Ishikawa (cell line): Measurements from ENCODE around the gene MAGI1.

Experiments used
- FOXM1 ChIP-seq: IDR thresholded peaks from 2 replicates; pipeline ENCODE4 v1.6.1; 2012; ENCODE audit warnings: low read depth, borderline replicate concordance
- TCF12 ChIP-seq: IDR thresholded peaks from 2 replicates; pipeline ENCODE4 v1.6.1; 2012; ENCODE audit warnings: low read depth
- YY1 ChIP-seq: IDR thresholded peaks from 2 replicates; pipeline ENCODE4 v1.6.1; 2012; ENCODE audit warnings: low read depth
- TF ChIP-seq, protein P1 (sequence below): IDR thresholded peaks from 2 replicates; pipeline ENCODE4 v1.6.1; 2012
- TF ChIP-seq, protein P2 (sequence below): IDR thresholded peaks from 2 replicates; pipeline ENCODE4 v1.6.1; 2012
- TF ChIP-seq, protein P3 (sequence below): IDR thresholded peaks from 2 replicates; pipeline ENCODE4 v1.6.1; 2012; ENCODE audit warnings: low read depth, mild to moderate bottlenecking

DNA sequence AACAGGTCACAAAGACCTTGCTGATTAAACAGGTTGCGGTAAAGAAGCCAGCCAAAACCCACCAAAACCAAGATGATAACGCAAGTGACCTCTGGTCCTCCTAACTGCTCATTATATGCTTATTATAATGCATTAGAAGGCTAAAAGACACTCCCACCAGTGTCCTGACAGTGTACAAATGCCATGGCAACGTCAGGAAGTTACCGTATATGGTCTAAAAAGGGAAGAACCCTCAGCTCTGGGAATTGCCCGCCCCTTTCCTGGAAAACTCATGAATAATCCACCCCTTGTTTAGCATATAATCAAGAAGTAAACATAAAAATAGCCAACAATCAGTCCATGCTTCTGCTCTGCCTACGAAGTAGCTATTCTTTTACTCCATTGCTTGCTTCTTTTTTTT, 108.1 kb downstream of the MAGI1 start:
- TF ChIP-seq YY1 (no peak), FOXM1 (no peak), TCF12 (no peak)
- TF ChIP-seq, protein P1, sequence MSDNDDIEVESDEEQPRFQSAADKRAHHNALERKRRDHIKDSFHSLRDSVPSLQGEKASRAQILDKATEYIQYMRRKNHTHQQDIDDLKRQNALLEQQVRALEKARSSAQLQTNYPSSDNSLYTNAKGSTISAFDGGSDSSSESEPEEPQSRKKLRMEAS, result no peak
- TF ChIP-seq, protein P2, sequence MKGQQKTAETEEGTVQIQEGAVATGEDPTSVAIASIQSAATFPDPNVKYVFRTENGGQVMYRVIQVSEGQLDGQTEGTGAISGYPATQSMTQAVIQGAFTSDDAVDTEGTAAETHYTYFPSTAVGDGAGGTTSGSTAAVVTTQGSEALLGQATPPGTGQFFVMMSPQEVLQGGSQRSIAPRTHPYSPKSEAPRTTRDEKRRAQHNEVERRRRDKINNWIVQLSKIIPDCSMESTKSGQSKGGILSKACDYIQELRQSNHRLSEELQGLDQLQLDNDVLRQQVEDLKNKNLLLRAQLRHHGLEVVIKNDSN, result no peak
- TF ChIP-seq, protein P3, sequence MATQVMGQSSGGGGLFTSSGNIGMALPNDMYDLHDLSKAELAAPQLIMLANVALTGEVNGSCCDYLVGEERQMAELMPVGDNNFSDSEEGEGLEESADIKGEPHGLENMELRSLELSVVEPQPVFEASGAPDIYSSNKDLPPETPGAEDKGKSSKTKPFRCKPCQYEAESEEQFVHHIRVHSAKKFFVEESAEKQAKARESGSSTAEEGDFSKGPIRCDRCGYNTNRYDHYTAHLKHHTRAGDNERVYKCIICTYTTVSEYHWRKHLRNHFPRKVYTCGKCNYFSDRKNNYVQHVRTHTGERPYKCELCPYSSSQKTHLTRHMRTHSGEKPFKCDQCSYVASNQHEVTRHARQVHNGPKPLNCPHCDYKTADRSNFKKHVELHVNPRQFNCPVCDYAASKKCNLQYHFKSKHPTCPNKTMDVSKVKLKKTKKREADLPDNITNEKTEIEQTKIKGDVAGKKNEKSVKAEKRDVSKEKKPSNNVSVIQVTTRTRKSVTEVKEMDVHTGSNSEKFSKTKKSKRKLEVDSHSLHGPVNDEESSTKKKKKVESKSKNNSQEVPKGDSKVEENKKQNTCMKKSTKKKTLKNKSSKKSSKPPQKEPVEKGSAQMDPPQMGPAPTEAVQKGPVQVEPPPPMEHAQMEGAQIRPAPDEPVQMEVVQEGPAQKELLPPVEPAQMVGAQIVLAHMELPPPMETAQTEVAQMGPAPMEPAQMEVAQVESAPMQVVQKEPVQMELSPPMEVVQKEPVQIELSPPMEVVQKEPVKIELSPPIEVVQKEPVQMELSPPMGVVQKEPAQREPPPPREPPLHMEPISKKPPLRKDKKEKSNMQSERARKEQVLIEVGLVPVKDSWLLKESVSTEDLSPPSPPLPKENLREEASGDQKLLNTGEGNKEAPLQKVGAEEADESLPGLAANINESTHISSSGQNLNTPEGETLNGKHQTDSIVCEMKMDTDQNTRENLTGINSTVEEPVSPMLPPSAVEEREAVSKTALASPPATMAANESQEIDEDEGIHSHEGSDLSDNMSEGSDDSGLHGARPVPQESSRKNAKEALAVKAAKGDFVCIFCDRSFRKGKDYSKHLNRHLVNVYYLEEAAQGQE, result no peak
